Measurements from ENCODE around the gene PSMG2. TPM values are rescaled to one million over a fixed set of nuclear protein-coding genes. Genes with fewer than 3 reads are reported as not detected.
A peak's percentile ranks its signal among the peaks of the same experiment; 100 is the strongest.

PSMG2 gene
- total RNA-seq, 1 experiment from 2014 or later, result 92.8 TPM

- DNase-seq (ENCODE audit: low read depth), result no peak
Observed at GRCh38 chr18:12765586-12765985, 62.7 kb downstream of the PSMG2 start.

- no peak for DNase-seq (ENCODE audit: low read depth)
Observed at GRCh38 chr18:12766986-12767433, 64.2 kb downstream of the PSMG2 start.

GRCh38 chr18:12767580-12768155 lies 64.8 kb downstream of the PSMG2 start:
- DNase-seq (ENCODE audit: low read depth), result no peak

GRCh38 chr18:12768625-12769024 lies 65.8 kb downstream of the PSMG2 start:
- peak; percentile 84 for DNase-seq (ENCODE audit: low read depth)

GRCh38 chr18:12769136-12769535 lies 66.3 kb downstream of the PSMG2 start:
- no peak for DNase-seq (ENCODE audit: low read depth)

- DNase-seq (ENCODE audit: low read depth), result peak; percentile 58
Observed at GRCh38 chr18:12769644-12770440, 67.0 kb downstream of the PSMG2 start.

- DNase-seq (ENCODE audit: low read depth), result no peak
Observed at GRCh38 chr18:12770469-12771219, 67.8 kb downstream of the PSMG2 start.

GRCh38 chr18:12772111-12772510 lies 69.3 kb downstream of the PSMG2 start:
- DNase-seq (ENCODE audit: low read depth), result no peak

GRCh38 chr18:12773369-12773768 lies 70.5 kb downstream of the PSMG2 start:
- no peak for DNase-seq (ENCODE audit: low read depth)

- no peak for DNase-seq (ENCODE audit: low read depth)
Observed at GRCh38 chr18:12774982-12775381, 72.1 kb downstream of the PSMG2 start.

Other genes with a start within 250 kb of the PSMG2 start
- gene SPIRE1, start 44.9 kb upstream of the PSMG2 start, total RNA-seq (2014; rRNA removed), result 21.6 and 26.0 TPM in 2 replicates
- 12.9 and 13.8 TPM in 2 replicates for gene CEP76, start 319 bp upstream of the PSMG2 start, total RNA-seq (2014; rRNA removed)
- gene PTPN2, start 181.2 kb downstream of the PSMG2 start, total RNA-seq (2014; rRNA removed), result 36.5 and 40.2 TPM in 2 replicates
- 34.0 and 36.3 TPM in 2 replicates for gene SEH1L, start 245.0 kb downstream of the PSMG2 start, total RNA-seq (2014; rRNA removed)

Data from LHCN-M2 (cell line).